HUES64 (cell line): Measurements from ENCODE around the gene GANC.
"Not testable (repeated sequence)": the region's sequence is repeated elsewhere in the genome, so short reads cannot be mapped to it uniquely, and the experiment has no call there.

Experiments
- H3K27ac ChIP-seq: 2 replicates; pipeline ENCODE4 v1.7.0; 2013; ENCODE audit warnings: low read depth, low read length, inconsistent platforms
- H3K27me3 ChIP-seq: 2 replicates; pipeline ENCODE4 v1.6.1; 2013; ENCODE audit warnings: mild to moderate bottlenecking, low read length; ENCODE audit not compliant: insufficient read depth
- H3K36me3 ChIP-seq: 2 replicates; pipeline ENCODE4 v1.6.1; 2013; ENCODE audit warnings: mild to moderate bottlenecking, low read length; ENCODE audit not compliant: insufficient read depth
- H3K4me1 ChIP-seq: 2 replicates; pipeline ENCODE4 v1.6.1; 2013; ENCODE audit warnings: mild to moderate bottlenecking, low read length, moderate library complexity; ENCODE audit not compliant: insufficient read depth
- H3K4me3 ChIP-seq: 2 replicates; pipeline ENCODE4 v1.5.1; 2013; ENCODE audit warnings: mild to moderate bottlenecking, low read length, moderate library complexity
- H3K9ac ChIP-seq: 2 replicates; pipeline ENCODE4 v1.6.1; 2013; ENCODE audit warnings: mild to moderate bottlenecking, low read depth, low read length
- H3K9me3 ChIP-seq: 2 replicates; pipeline ENCODE4 v1.6.1; 2013; ENCODE audit warnings: low read depth, low read length; ENCODE audit not compliant: insufficient read depth
- WGBS: fragments of 150-250, 120-280 bp; methylation state at CpG from one replicate; pipeline ENCODE4 v1.1.7; 2013; ENCODE audit warnings: missing lambda C conversion rate; 5-methylcytosine and 5-hydroxymethylcytosine counted together

The GANC gene

GRCh38 chr15:42284551-42284950 lies 11.6 kb downstream of the GANC start:
- no peaks in the 10 kb centered on the region for H3K27me3 ChIP-seq
- no peak overlapping the region for H3K27ac ChIP-seq
- no peak overlapping the region for H3K9ac ChIP-seq
- H3K9me3 ChIP-seq = no peaks in the 10 kb centered on the region
- H3K36me3 ChIP-seq = peaks cover 14% of the 10 kb centered on the region; the same call in 1 of the 2 replicates
- no peak overlapping the region for H3K4me3 ChIP-seq
- H3K4me1 ChIP-seq = no peaks in the 10 kb centered on the region

GRCh38 chr15:42285034-42285433 lies 12.0 kb downstream of the GANC start:
- Histone ChIP-seq H3K4me1 (no peaks in the 10 kb centered on the region; the same call in 1 of the 2 replicates), H3K9ac (no peak overlapping the region), H3K36me3 (peaks cover 14% of the 10 kb centered on the region; the same call in 1 of the 2 replicates), H3K4me3 (no peak overlapping the region), H3K27me3 (no peaks in the 10 kb centered on the region), H3K9me3 (no peaks in the 10 kb centered on the region), H3K27ac (no peak overlapping the region)
- 93% methylated on average over 1 of the region's 1 CpG for WGBS

GRCh38 chr15:42286445-42287029 lies 13.5 kb downstream of the GANC start:
- H3K4me1 ChIP-seq = no peaks in the 10 kb centered on the region; the same call in 1 of the 2 replicates
- 98% methylated on average over 3 of the region's 4 CpGs for WGBS
- peaks cover 8% of the 10 kb centered on the region; the same call in 1 of the 2 replicates for H3K36me3 ChIP-seq
- no peak overlapping the region for H3K4me3 ChIP-seq
- no peak overlapping the region for H3K27ac ChIP-seq
- no peak overlapping the region for H3K9ac ChIP-seq
- H3K27me3 ChIP-seq = no peaks in the 10 kb centered on the region
- H3K9me3 ChIP-seq = no peaks in the 10 kb centered on the region

- Histone ChIP-seq H3K36me3 (peaks cover 8% of the 10 kb centered on the region; the same call in 1 of the 2 replicates), H3K9ac (no peak overlapping the region), H3K27me3 (no peaks in the 10 kb centered on the region), H3K4me3 (no peak overlapping the region), H3K9me3 (no peaks in the 10 kb centered on the region), H3K27ac (no peak overlapping the region), H3K4me1 (no peaks in the 10 kb centered on the region; the same call in 1 of the 2 replicates)
- WGBS = 100% methylated on average over 2 of the region's 4 CpGs
These were observed 14.9 kb downstream of the GANC start for GRCh38 chr15:42287931-42288330.

- WGBS = no CpG with 5 or more reads among the region's 1 CpG
These were observed 16.2 kb downstream of the GANC start for GRCh38 chr15:42289166-42289565.

GRCh38 chr15:42301004-42301403 lies 28.0 kb downstream of the GANC start:
- 65% methylated on average over 4 of the region's 4 CpGs for WGBS
- H3K27ac ChIP-seq, H3K27me3 ChIP-seq: not testable (repeated sequence)

More at GRCh38 chr15:42289166-42289565, 16.2 kb downstream of the GANC start:
- no peaks in the 10 kb centered on the region for H3K9me3 ChIP-seq
- no peak overlapping the region for H3K9ac ChIP-seq
- H3K36me3 ChIP-seq = peaks cover 9% of the 10 kb centered on the region; the same call in 1 of the 2 replicates
- no peak overlapping the region for H3K4me3 ChIP-seq
- no peaks in the 10 kb centered on the region for H3K27me3 ChIP-seq
- H3K4me1 ChIP-seq = no peaks in the 10 kb centered on the region; the same call in 1 of the 2 replicates
- H3K27ac ChIP-seq = no peak overlapping the region

GRCh38 chr15:42306681-42307080 lies 33.7 kb downstream of the GANC start:
- Histone ChIP-seq H3K9me3 (no peaks in the 10 kb centered on the region), H3K36me3 (peaks cover 8% of the 10 kb centered on the region), H3K4me1 (no peaks in the 10 kb centered on the region), H3K9ac (no peak overlapping the region), H3K4me3 (no peak overlapping the region), H3K27ac (no peak overlapping the region), H3K27me3 (no peaks in the 10 kb centered on the region)
- 100% methylated on average over 1 of the region's 1 CpG for WGBS

More at GRCh38 chr15:42301004-42301403, 28.0 kb downstream of the GANC start:
- not testable (repeated sequence) for H3K36me3 ChIP-seq, H3K9ac ChIP-seq, H3K4me3 ChIP-seq, H3K9me3 ChIP-seq, H3K4me1 ChIP-seq

GRCh38 chr15:42313463-42313862 lies 40.5 kb downstream of the GANC start:
- H3K27me3 ChIP-seq = no peaks in the 10 kb centered on the region
- peaks cover 6% of the 10 kb centered on the region; the same call in 1 of the 2 replicates for H3K36me3 ChIP-seq
- WGBS = 57% methylated on average over 3 of the region's 3 CpGs
- no peaks in the 10 kb centered on the region for H3K9me3 ChIP-seq
- H3K27ac ChIP-seq = no peak overlapping the region
- no peaks in the 10 kb centered on the region for H3K4me1 ChIP-seq
- H3K4me3 ChIP-seq = no peak overlapping the region
- no peak overlapping the region for H3K9ac ChIP-seq

- Histone ChIP-seq H3K27ac (no peak overlapping the region), H3K36me3 (peaks cover 6% of the 10 kb centered on the region; the same call in 1 of the 2 replicates), H3K9ac (no peak overlapping the region), H3K4me3 (no peak overlapping the region), H3K4me1 (no peaks in the 10 kb centered on the region), H3K9me3 (no peaks in the 10 kb centered on the region), H3K27me3 (no peaks in the 10 kb centered on the region)
- WGBS = 91% methylated on average over 1 of the region's 1 CpG
These were observed 41.8 kb downstream of the GANC start for GRCh38 chr15:42314818-42315217.

GRCh38 chr15:42315521-42315920 lies 42.5 kb downstream of the GANC start:
- peaks cover 3% of the 10 kb centered on the region; the same call in 1 of the 2 replicates for H3K36me3 ChIP-seq
- WGBS = 90% methylated on average over 1 of the region's 1 CpG
- no peaks in the 10 kb centered on the region for H3K4me1 ChIP-seq
- H3K4me3 ChIP-seq = no peak overlapping the region
- no peaks in the 10 kb centered on the region for H3K27me3 ChIP-seq
- no peak overlapping the region for H3K27ac ChIP-seq
- no peaks in the 10 kb centered on the region for H3K9me3 ChIP-seq
- H3K9ac ChIP-seq = no peak overlapping the region

- H3K27ac ChIP-seq, H3K27me3 ChIP-seq, H3K4me1 ChIP-seq, H3K4me3 ChIP-seq, H3K36me3 ChIP-seq, H3K9ac ChIP-seq, H3K9me3 ChIP-seq: not testable (repeated sequence)
- 76% methylated on average over 11 of the region's 11 CpGs for WGBS
These were observed 43.3 kb downstream of the GANC start for GRCh38 chr15:42316282-42316805.
